Tibial artery (tissue), 4 donors: Measurements from ENCODE around the gene EPHA6.
A peak's percentile ranks its signal among the peaks of the same experiment; 100 is the strongest.

Experiments
- DNase-seq, 2 donors: peaks; one replicate each; pipeline ENCODE4 v3.0.0-alpha.2; 2019
- H3K27ac ChIP-seq, 2 donors: fragments of 200-600 bp; sonication (generic) in 1 of 2; 1 replicate in 1 of 2; 2 replicates in 1 of 2; pipeline ENCODE4 v1.5.1; 2018 to 2019; ENCODE audit warnings: mild to moderate bottlenecking in 1 of 2
- H3K27me3 ChIP-seq, 2 donors: fragments of 200-600 bp; sonication (generic) in 1 of 2; one replicate each; pipeline versions ENCODE4 v1.5.1 to v1.6.0; 2016 to 2019
- H3K36me3 ChIP-seq, 3 donors: fragments of 200-600 bp; sonication (generic) in 2 of 3; one replicate each; pipeline ENCODE4 v1.5.1; 2016 to 2019; ENCODE audit warnings: mild to moderate bottlenecking in 2 of 3
- H3K4me1 ChIP-seq, 4 donors: fragments of 200-600 bp; sonication (generic) in 2 of 4; 1 replicate in 3 of 4; 2 replicates in 1 of 4; pipeline ENCODE4 v1.5.1; 2016 to 2019
- H3K4me3 ChIP-seq, 2 donors: fragments of 200-600 bp; sonication (generic) in 1 of 2; 1 replicate in 1 of 2; 2 replicates in 1 of 2; pipeline ENCODE4 v1.5.1; 2018 to 2019; ENCODE audit warnings: mild to moderate bottlenecking in 2 of 2
- H3K9me3 ChIP-seq, 3 donors: fragments of 200-600 bp; sonication (generic) in 1 of 3; one replicate each; pipeline ENCODE4 v1.5.1; 2016 to 2019
- CTCF ChIP-seq, 2 experiments: fragments of 200-600 bp in 1 of 2; fragments of 450-650 bp in 1 of 2; IDR thresholded peaks; one replicate each; pipeline ENCODE4 v1.5.1; 2017 to 2019; ENCODE audit warnings: antibody characterized with exemption in 2 of 2, mild to moderate bottlenecking in 1 of 2, moderate library complexity in 1 of 2
- intact Hi-C: fragments of 100-400 bp; cut with DNase I; formaldehyde crosslinking; loops from one replicate; pipeline ENCODE4 v1.15.0; 2023; ENCODE audit warnings: low total_unique reads

Gene EPHA6

GRCh38 chr3:96806341-96806740, 8.1 kb upstream of the EPHA6 start:
- Histone ChIP-seq H3K9me3 (no peaks in the 10 kb centered on the region), H3K27me3 (no peaks in the 10 kb centered on the region), H3K36me3 (no peaks in the 10 kb centered on the region), H3K4me1 (no peaks in the 10 kb centered on the region), H3K4me3 (no peak overlapping the region), H3K27ac (no peak overlapping the region)
- intact Hi-C loops, result no loop called here
- no peak for DNase-seq
- TF ChIP-seq CTCF (IDR thresholded peaks at IDR 0.05), result no peak

GRCh38 chr3:96813134-96813819, 1.1 kb upstream of the EPHA6 start:
- Histone ChIP-seq H3K27me3 (peaks cover 0 to 6% of the 10 kb centered on the region in 2 donors), H3K4me3 (peak overlapping the region; percentile 55 to 61), H3K9me3 (no peaks in the 10 kb centered on the region), H3K36me3 (no peaks in the 10 kb centered on the region), H3K27ac (peak overlapping the region; percentile 57 to 60), H3K4me1 (peaks cover 0 to 30% (median 17%) of the 10 kb centered on the region in 4 donors)
- DNase-seq, result peak; percentile 39 to 74
- intact Hi-C loops, result no loop called here
- peak; percentile 26 to 42 for TF ChIP-seq CTCF (IDR thresholded peaks at IDR 0.05)

- TF ChIP-seq CTCF (IDR thresholded peaks at IDR 0.05), result no peak
- Histone ChIP-seq H3K27me3 (peaks cover 0 to 6% of the 10 kb centered on the region in 2 donors), H3K9me3 (no peaks in the 10 kb centered on the region), H3K4me1 (peaks cover 0 to 30% (median 17%) of the 10 kb centered on the region in 4 donors), H3K4me3 (peak overlapping the region; percentile 55 to 61), H3K36me3 (no peaks in the 10 kb centered on the region), H3K27ac (no peak overlapping the region)
- DNase-seq, result peak in 1 of 2 donors; percentile 54
- intact Hi-C loops, result no loop called here
Measured at GRCh38 chr3:96814651-96815567, 515 bp downstream of the EPHA6 start.

GRCh38 chr3:96831175-96831574, 16.8 kb downstream of the EPHA6 start:
- intact Hi-C loops, result no loop called here
- no peak for DNase-seq
- H3K27ac ChIP-seq, result no peak overlapping the region
- no peak overlapping the region for H3K4me3 ChIP-seq
- H3K36me3 ChIP-seq, result no peaks in the 10 kb centered on the region
- no peaks in the 10 kb centered on the region for H3K27me3 ChIP-seq
- H3K9me3 ChIP-seq, result no peaks in the 10 kb centered on the region
- TF ChIP-seq CTCF (IDR thresholded peaks at IDR 0.05), result no peak
- H3K4me1 ChIP-seq, result no peaks in the 10 kb centered on the region

GRCh38 chr3:96833301-96833700, 18.9 kb downstream of the EPHA6 start:
- Histone ChIP-seq H3K4me1 (no peaks in the 10 kb centered on the region), H3K36me3 (no peaks in the 10 kb centered on the region), H3K4me3 (no peak overlapping the region), H3K27me3 (no peaks in the 10 kb centered on the region), H3K27ac (no peak overlapping the region), H3K9me3 (no peaks in the 10 kb centered on the region)
- intact Hi-C loops, result no loop called here
- TF ChIP-seq CTCF (IDR thresholded peaks at IDR 0.05), result no peak
- DNase-seq, result no peak
